Caco-2 (cell line): Measurements from ENCODE around the gene SH3YL1. TPM values are rescaled to one million over a fixed set of nuclear protein-coding genes. Genes with fewer than 3 reads are reported as not detected.

ENCODE experiments used
- BruUV-seq: library from RNA; stranded (reverse); fragments of 400-500 nt; replicated peaks from 2 replicates; lab custom pipeline; 2021; lab: Mats Ljungman, UMichigan
- CTCF ChIA-PET: fragments of 300-600 bp; sonication (Branson Sonifier 250); formaldehyde crosslinking; loops from one replicate; lab custom pipeline; 2022; ENCODE audit warnings: antibody characterized with exemption; lab: Charles Lee
- POLR2A ChIA-PET: fragments of 300-600 bp; sonication (Branson Sonifier 250); formaldehyde crosslinking; loops from one replicate; lab custom pipeline; 2022; ENCODE audit warnings: antibody characterized with exemption; lab: Charles Lee
- DNase-seq, 2 experiments: peaks; one replicate each; pipeline versions ENCODE4 v3.0.0 to v3.0.0-alpha.2; 2020 to 2022
- H3K27me3 ChIP-seq: replicated peaks from 2 replicates; pipeline ENCODE4 v1.6.0; 2011; ENCODE audit warnings: low read length; ENCODE audit not compliant: control insufficient read depth, insufficient read depth
- H3K36me3 ChIP-seq: 2 replicates; pipeline ENCODE4 v1.5.1; 2011; ENCODE audit warnings: low read length; ENCODE audit not compliant: control insufficient read depth, insufficient read depth
- H3K4me1 ChIP-seq: fragments of 250-450 bp; sonication (Bioruptor Pico); 2 replicates; pipeline ENCODE4 v1.5.1; 2020; ENCODE audit warnings: mild to moderate bottlenecking
- H3K4me3 ChIP-seq: 2 replicates; pipeline ENCODE4 v1.5.1; 2011; ENCODE audit warnings: low read depth, mild to moderate bottlenecking, control low read depth, low read length
- H3K9me3 ChIP-seq: fragments of 250-450 bp; sonication (Bioruptor Pico); 2 replicates; pipeline ENCODE4 v1.5.1; 2020; ENCODE audit warnings: mild to moderate bottlenecking, moderate library complexity
- H3K27ac Mint-ChIP-seq: one replicate; pipeline ENCODE4 v1.8.0; 2022; ENCODE audit warnings: mixed read lengths; ENCODE audit not compliant: unreplicated experiment
- H3K27me3 Mint-ChIP-seq: one replicate; pipeline ENCODE4 v1.8.0; 2022; ENCODE audit warnings: mixed read lengths; ENCODE audit not compliant: insufficient read depth, unreplicated experiment
- H3K36me3 Mint-ChIP-seq: one replicate; pipeline ENCODE4 v1.8.0; 2022; ENCODE audit warnings: mild to moderate bottlenecking, mixed read lengths; ENCODE audit not compliant: insufficient read depth, unreplicated experiment
- H3K4me1 Mint-ChIP-seq: one replicate; pipeline ENCODE4 v1.8.0; 2022; ENCODE audit warnings: low read depth, mixed read lengths; ENCODE audit not compliant: unreplicated experiment
- H3K4me3 Mint-ChIP-seq: one replicate; pipeline ENCODE4 v1.8.0; 2022; ENCODE audit warnings: mild to moderate bottlenecking, moderate library complexity, mixed read lengths; ENCODE audit not compliant: unreplicated experiment
- H3K9me3 Mint-ChIP-seq: one replicate; pipeline ENCODE4 v1.8.0; 2022; ENCODE audit warnings: mixed read lengths; ENCODE audit not compliant: unreplicated experiment
- CTCF ChIP-seq, 2 experiments: fragments of 200-600 bp in 1 of 2; IDR thresholded peaks; 1 replicate in 1 of 2; 2 replicates in 1 of 2; pipeline versions ENCODE4 v1.5.1 to v1.8.0; 2011 to 2022; ENCODE audit warnings: antibody characterized with exemption in 1 of 2, control low read depth in 1 of 2, inconsistent platforms in 1 of 2, low read depth in 1 of 2, low read length in 1 of 2, mild to moderate bottlenecking in 1 of 2, moderate library complexity in 1 of 2; ENCODE audit not compliant: insufficient read depth in 1 of 2, severe bottlenecking in 1 of 2, unreplicated experiment in 1 of 2
- intact Hi-C: fragments of 100-400 bp; cut with micrococcal nuclease; formaldehyde crosslinking; loops from one replicate; pipeline ENCODE4 v1.10.0; 2022; ENCODE audit not compliant: unreplicated experiment
- total RNA-seq: library from RNA; stranded (reverse); gene quantifications from 2 replicates; pipeline ENCODE4 v1.2.3, GENCODE V29; 2022

Gene SH3YL1
- total RNA-seq, 1 experiment from 2014 or later, result 76.0 TPM

GRCh38 chr2:278312-278926 is 14.6 kb upstream of the SH3YL1 start:
- no peaks in the 10 kb centered on the region for H3K9me3 ChIP-seq
- TF ChIP-seq CTCF (IDR thresholded peaks at IDR 0.05; ENCODE audit: insufficient read depth in 1 of 2, low read depth in 1 of 2, low read length in 1 of 2, severe bottlenecking in 1 of 2, unreplicated experiment in 1 of 2), result no peak
- H3K36me3 Mint-ChIP-seq, result peaks cover 69% of the 10 kb centered on the region
- DNase-seq, result no peak
- H3K9me3 Mint-ChIP-seq, result no peaks in the 10 kb centered on the region
- ChIA-PET POLR2A (no interaction called here), CTCF (no interaction called here)
- no peak overlapping the region for H3K4me3 Mint-ChIP-seq
- no peak overlapping the region for H3K4me3 ChIP-seq
- H3K27me3 Mint-ChIP-seq, result no peaks in the 10 kb centered on the region
- no peaks in the 10 kb centered on the region for H3K4me1 ChIP-seq
- no TSS peak for BruUV-seq
- no peak overlapping the region for H3K27ac Mint-ChIP-seq
- 0 out of 2 replicates have a peak, but pooled peaks cover 2% of the 10 kb centered on the region for H3K36me3 ChIP-seq
- H3K4me1 Mint-ChIP-seq, result no peaks in the 10 kb centered on the region
- intact Hi-C loops, result no loop called here
- H3K27me3 ChIP-seq, result no peaks in the 10 kb centered on the region

- no peak for DNase-seq
- Histone ChIP-seq H3K9me3 (no peaks in the 10 kb centered on the region), H3K4me1 (no peaks in the 10 kb centered on the region), H3K36me3 (0 out of 2 replicates have a peak, but pooled peaks cover 2% of the 10 kb centered on the region), H3K4me3 (no peak overlapping the region), H3K27me3 (no peaks in the 10 kb centered on the region)
- no peaks in the 10 kb centered on the region for H3K4me1 Mint-ChIP-seq
- no peak overlapping the region for H3K27ac Mint-ChIP-seq
- BruUV-seq, result no TSS peak
- peaks cover 60% of the 10 kb centered on the region for H3K36me3 Mint-ChIP-seq
- H3K9me3 Mint-ChIP-seq, result no peaks in the 10 kb centered on the region
- ChIA-PET POLR2A (no interaction called here), CTCF (no interaction called here)
- intact Hi-C loops, result no loop called here
- no peak for TF ChIP-seq CTCF (IDR thresholded peaks at IDR 0.05; ENCODE audit: insufficient read depth in 1 of 2, low read depth in 1 of 2, low read length in 1 of 2, severe bottlenecking in 1 of 2, unreplicated experiment in 1 of 2)
- H3K27me3 Mint-ChIP-seq, result no peaks in the 10 kb centered on the region
- no peak overlapping the region for H3K4me3 Mint-ChIP-seq
Measured at GRCh38 chr2:275466-275865, 11.6 kb upstream of the SH3YL1 start.

DNA sequence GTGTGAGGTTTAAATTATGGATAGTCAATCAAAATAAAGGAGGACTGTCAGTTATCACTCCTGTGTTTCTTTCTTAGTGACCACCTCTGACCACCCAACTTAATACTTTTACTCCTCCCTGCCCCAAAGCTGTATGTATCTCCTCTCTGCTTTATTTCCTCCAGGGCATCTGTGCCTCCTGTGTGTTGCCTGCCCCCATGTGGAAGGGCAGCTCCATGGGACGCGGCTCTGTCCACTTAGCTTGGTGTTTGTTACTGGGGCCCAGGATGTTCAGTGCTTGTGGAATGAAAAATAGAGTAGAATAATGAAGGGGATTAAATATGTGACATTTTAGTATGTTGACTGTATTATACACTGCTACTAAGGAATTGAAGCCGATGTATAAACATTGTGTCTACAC is 10.7 kb upstream of the SH3YL1 start:
- ChIA-PET POLR2A (interaction anchor here (0.6 to 1.0 kb wide), 2 partner anchors 10 to 116 kb away, joined by 4 to 5 read pairs; no protein-coding TSS in a partner anchor), CTCF (no interaction called here)
- Mint-ChIP-seq H3K27me3 (no peaks in the 10 kb centered on the region), H3K4me3 (no peak overlapping the region), H3K36me3 (peaks cover 60% of the 10 kb centered on the region), H3K4me1 (peaks cover 7% of the 10 kb centered on the region), H3K9me3 (no peaks in the 10 kb centered on the region), H3K27ac (no peak overlapping the region)
- BruUV-seq, result no TSS peak
- Histone ChIP-seq H3K9me3 (no peaks in the 10 kb centered on the region), H3K4me1 (no peaks in the 10 kb centered on the region), H3K4me3 (no peak overlapping the region), H3K36me3 (0 out of 2 replicates have a peak, but pooled peaks cover 2% of the 10 kb centered on the region), H3K27me3 (no peaks in the 10 kb centered on the region)
- peak in 1 of 2 experiments; percentile 21 for TF ChIP-seq CTCF (IDR thresholded peaks at IDR 0.05; ENCODE audit: insufficient read depth in 1 of 2, low read depth in 1 of 2, low read length in 1 of 2, severe bottlenecking in 1 of 2, unreplicated experiment in 1 of 2)
- intact Hi-C loops, result no loop called here
- DNase-seq, result no peak
